Measurements from ENCODE around the gene APOLD1.

DNA sequence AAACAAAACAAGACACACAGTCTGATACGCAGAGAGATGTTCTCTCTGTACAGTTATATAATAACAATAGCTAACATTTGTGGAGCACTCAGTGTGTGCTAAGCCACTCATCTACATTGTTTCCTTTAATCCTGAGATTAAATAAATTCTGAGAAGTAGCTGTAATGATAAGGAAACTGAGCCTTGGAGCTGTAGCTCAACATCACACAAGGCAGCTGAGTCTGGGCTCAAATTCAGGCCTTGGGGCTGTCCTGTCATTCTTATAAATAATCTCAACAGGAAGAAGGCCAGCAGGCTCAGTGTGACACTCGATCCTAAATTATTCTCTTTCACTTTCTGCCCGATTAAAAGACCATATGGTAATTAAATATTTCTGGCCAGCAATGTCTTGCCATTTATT is 43.8 kb upstream of the APOLD1 start:
- no peak for TF ChIP-seq ZBTB33 (IDR thresholded peaks at IDR 0.05)
- TF ChIP-seq, protein P1, sequence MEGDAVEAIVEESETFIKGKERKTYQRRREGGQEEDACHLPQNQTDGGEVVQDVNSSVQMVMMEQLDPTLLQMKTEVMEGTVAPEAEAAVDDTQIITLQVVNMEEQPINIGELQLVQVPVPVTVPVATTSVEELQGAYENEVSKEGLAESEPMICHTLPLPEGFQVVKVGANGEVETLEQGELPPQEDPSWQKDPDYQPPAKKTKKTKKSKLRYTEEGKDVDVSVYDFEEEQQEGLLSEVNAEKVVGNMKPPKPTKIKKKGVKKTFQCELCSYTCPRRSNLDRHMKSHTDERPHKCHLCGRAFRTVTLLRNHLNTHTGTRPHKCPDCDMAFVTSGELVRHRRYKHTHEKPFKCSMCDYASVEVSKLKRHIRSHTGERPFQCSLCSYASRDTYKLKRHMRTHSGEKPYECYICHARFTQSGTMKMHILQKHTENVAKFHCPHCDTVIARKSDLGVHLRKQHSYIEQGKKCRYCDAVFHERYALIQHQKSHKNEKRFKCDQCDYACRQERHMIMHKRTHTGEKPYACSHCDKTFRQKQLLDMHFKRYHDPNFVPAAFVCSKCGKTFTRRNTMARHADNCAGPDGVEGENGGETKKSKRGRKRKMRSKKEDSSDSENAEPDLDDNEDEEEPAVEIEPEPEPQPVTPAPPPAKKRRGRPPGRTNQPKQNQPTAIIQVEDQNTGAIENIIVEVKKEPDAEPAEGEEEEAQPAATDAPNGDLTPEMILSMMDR (IDR thresholded peaks at IDR 0.05; ENCODE audit: low read depth, low read length, missing input control) = no peak
- no peak for TF ChIP-seq FOXA1 (IDR thresholded peaks at IDR 0.05)

All from liver (tissue), 2 donors.